ENCODE measurements around the gene PDE10A.
"Not testable (repeated sequence)": the region's sequence is repeated elsewhere in the genome, so short reads cannot be mapped to it uniquely, and the experiment has no call there.

The PDE10A gene

DNA sequence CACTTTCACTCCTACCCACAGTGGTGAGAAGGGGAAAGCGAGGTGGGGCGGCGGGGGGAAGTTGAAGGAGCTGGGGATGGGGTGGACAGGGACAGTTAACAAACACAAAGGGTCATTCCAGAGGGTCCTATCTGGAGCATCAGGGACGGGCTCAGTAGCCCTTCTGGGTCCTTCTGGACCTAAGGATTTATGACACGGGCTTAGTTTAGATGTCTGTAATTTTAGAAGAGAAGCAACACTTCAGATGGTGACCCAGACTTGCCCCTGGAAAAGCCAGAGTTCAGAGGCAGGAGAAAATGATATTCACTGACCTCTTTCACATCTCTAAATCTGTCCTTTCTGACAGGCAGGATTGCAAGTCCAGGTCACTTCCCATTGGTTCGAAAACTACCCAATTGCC is 36.3 kb downstream of the PDE10A start:
- no peak for DNase-seq (ENCODE audit: low read depth in 2 of 2)

DNA sequence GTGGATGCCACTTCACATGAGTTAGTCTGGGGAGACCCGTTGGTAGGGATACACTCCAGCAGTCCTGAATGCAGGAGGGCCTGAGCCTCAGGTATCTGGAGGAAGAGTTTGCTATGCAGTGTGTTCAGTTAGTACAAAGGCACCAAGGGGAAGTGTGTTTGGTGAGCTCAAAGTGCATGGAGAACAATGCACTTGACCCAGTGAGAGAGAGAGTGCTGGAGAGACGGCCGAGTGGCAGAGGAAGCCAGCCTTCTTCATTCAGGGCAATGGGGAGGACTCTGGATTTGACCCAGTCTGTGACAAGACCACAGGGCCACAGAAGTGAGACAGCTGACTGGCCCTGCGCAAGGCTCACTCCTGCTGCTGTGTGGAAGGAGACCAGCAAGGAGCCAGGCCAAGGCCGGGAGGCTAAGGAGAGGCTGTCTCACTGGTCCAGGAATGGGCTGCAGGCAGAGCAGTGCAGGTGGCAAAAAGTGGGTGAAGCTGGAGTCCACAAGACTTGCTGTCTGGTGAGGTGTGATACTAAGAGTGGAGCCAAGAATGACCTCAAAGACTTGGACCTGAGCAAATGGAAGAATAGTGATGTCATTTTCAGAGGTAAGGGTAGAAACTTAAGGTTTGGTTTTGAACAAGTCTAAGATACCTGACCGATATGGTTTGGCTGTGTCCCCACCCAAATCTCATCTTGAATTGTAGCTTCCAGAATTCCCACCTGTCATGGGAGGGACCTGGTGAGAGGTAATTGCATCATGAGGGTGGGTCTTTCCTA is 38.0 kb downstream of the PDE10A start:
- no peak for DNase-seq (ENCODE audit: low read depth in 2 of 2)

DNA sequence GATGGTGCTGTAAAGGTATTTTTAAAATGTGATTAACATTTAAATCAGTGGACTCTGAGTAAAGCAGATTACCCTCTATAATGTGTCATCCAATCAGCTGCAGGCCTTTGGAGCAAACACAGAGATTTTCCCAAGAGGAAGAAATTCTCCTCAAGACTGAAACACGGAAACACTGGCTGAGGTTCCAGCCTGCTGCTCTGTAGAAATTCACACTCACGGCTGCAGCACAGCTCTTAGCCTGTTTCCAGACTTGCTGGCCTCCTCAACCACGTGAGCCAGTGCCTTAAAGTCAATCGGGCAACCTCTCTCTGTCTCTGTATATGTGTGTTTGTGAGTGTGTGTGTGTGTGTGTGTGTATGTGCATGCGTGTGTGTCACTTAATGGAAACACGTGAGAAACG is 41.1 kb downstream of the PDE10A start:
- no peak for DNase-seq (ENCODE audit: low read depth in 2 of 2)

DNA sequence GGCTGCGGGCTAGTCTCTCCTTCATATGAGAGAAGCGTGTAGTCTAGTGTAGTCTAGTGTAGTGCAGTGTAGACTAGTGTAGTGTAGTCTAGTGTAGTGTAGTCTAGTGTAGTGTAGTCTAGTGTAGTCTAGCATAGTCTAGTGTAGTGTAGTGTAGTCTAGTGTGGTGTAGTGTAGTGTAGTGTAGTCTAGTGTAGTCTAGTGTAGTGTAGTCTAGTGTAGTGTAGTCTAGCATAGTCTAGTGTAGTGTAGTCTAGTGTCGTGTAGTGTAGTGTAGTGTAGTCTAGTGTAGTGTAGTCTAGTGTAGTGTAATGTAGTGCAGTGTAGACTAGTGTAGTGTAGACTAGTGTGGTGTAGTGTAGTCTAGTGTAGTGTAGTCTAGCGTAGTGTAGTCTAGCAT is 44.1 kb downstream of the PDE10A start:
- DNase-seq (ENCODE audit: low read depth in 2 of 2) = not testable (repeated sequence)

DNA sequence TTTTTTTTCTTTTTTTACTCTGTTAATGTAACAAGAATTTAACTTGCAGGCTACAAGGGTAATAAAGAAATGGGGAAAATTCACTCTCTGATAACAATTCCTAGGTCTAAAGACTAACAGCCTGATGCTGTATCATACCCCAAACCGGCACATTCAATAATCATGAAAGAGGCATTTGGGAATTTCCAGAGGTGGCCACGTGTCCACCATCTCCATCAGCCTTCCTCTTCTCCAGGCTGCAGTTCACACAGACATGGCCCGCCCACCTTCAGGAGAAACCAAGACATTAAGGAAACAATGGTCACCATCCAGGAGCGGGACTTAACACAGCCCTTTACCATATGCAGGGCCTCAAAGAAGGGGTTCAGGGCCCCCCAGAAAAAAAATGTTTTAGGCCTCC is 44.8 kb downstream of the PDE10A start:
- DNase-seq (ENCODE audit: low read depth in 2 of 2) = no peak

DNA sequence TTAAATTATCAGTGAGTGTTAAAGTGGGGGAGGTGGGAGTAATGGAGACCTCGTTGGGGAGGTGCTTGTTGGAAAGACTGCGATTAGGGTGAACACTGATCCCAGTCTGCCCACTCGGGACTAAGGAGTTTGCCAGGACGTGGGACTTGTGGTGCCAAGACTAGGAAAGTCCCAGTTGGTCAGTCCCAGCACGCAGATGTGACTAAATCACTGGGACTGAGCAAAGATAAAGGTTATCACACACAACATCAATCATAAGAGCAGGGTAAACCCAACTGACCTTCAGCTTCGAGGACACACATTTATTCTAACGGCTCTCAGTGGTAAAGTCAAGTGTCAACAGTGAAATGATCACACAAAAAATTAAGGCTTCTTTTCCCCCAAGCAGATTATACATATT is 45.5 kb downstream of the PDE10A start:
- no peak for DNase-seq (ENCODE audit: low read depth in 2 of 2)

DNA sequence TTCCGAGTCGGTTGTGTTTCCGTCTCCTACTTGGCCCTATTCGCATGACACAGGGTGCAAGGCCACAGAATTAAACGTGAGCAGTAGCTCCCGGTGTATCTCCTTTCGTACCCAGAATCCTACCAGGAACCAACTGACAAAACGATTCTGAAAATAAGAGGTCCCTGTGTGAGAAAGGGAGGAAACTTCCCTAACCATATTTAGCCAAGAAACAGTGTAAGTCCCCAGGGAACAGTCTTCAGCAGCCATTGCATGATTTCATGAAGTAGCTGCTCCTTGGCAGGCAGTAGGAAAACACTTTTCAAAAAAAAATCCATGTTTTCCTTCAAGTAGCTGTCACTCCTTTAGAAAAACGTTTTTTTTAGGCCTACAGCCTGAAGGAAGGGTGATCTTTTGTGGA is 46.9 kb downstream of the PDE10A start:
- DNase-seq (ENCODE audit: low read depth in 2 of 2) = no peak

DNA sequence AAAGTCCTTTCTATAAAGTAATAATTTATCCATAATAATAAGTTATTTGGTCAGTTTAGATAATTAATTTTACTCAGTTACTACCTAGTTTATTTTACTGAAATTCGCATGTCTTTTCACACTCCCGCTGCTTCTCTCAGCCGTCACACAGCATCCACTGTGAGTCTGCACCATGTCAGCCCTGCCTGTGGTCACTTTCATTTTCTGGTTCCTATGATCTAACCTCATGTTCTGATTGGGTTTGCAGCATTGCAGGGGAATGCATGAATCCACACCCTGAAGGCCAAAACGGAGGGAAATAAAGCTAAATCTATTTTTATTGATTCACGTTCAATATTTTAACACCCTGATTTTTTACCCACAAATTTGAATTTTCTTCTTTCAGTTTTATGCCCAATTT is 47.4 kb downstream of the PDE10A start:
- no peak for DNase-seq (ENCODE audit: low read depth in 2 of 2)

DNA sequence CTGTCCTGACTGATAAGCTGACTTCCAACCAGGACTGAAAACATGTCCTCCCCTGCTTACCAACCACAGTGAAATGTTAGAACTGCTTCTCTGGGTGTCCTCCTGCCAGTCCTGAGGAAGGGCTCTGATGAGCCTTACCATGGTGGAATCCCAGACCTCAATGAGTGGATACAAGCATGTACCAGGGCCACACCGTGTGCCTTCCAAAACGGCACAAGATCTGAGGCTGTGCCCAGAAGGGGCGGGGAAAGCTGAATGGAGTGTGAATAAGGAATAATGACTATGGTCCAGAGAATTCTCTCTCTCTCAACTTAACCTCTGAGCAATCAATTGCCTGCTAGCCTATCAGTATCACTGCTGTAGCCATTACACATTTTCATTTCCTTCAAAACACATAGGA is 51.7 kb downstream of the PDE10A start:
- DNase-seq (ENCODE audit: low read depth in 2 of 2) = no peak

DNA sequence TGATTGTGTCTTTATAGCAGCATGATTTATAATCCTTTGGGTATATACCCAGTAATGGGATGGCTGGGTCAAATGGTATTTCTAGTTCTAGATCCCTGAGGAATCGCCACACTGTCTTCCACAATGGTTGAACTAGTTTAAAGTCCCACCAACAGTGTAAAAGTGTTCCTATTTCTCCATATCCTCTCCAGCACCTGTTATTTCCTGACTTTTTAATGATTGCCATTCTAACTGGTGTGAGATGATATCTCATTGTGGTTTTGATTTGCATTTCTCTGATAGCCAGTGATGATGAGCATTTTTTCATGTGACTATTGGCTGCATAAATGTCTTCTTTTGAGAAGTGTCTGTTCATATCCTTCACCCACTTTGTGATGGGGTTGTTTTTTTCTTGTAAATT is 54.5 kb downstream of the PDE10A start:
- not testable (repeated sequence) for DNase-seq (ENCODE audit: low read depth in 2 of 2)

DNA sequence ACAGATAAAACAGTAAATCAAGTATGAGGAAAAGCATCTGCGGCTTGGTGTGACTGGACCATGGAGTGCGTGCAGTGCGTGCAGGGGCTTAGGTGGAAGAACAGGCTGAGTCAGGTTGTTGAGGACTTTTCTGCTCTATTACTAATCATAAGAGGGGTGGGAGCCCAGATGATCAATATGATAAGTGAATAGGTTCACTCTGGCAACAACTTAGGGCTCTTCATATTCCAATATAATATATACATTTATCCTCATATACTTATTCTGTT is 56.4 kb downstream of the PDE10A start:
- no peak for DNase-seq (ENCODE audit: low read depth in 2 of 2)

DNA sequence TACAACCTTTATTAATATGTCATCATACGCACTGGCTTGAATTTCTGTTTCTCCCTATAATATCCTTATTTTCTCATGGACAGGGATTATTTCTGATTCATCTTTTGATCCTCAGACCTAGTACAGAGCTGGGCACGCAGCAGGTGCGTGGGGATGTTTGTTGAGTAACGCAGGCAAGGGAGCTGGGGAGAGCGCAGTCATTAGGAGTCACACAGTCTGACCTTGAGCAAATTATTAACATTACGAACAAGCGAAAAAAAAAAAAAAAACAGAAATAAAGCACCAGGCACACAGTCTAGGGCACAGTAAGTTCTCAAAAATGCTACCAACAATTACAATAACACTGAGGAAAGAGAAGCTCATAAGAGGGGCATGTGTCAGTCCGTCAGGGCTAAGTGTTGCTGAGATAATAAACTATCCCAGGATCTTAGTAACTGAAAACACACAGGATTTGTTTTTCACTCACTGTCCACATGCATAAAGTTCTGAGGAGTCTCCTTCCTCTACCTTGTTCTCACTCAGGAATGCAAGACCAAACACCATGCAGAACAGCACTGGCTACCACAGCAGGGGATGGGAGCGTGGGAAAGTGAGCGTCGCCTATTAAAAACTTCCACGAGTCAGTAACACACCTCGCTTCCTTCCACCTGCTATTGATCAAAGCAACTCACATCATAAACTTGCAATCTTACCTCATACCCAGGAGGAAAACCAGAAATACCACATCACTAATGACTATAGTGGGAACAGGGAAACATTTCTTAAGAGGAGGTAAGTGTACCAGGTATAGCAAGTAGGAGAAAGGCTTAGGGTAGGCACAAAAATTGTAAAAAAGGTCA is 56.9 kb downstream of the PDE10A start:
- no peak for DNase-seq (ENCODE audit: low read depth in 2 of 2)

DNA sequence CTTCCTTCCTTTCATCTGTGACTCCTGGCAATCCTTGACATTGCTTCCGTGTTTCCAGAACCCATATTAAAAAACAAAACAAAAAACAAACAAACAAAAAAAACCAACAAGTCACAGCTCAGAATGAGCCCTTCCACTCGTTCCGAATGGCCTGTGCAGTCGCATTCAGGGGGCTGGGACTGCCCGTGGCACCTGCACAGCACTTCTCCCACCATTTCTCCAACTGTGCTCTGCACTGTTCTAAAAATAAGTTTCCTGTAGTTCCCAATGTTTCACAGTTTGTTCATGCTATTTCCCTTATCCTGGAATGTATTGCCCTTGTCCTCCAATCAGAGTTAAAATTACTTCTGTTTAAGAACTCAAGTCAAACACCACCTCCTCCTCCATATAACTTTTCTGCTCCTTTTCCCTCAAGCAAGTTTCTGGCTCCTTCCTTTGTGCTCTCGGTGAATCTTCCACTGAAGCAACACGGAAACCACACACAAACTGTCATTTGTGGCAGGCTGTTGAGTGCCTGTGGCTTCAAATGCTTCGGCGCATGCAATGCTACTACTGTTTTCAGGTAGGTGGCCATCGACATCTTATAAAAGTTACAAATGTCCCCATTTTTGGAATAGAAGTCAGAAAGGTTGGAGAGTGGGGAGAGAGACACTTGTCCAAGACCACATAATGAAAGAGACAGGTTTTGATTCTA is 57.7 kb downstream of the PDE10A start:
- no peak for DNase-seq (ENCODE audit: low read depth in 2 of 2)

DNA sequence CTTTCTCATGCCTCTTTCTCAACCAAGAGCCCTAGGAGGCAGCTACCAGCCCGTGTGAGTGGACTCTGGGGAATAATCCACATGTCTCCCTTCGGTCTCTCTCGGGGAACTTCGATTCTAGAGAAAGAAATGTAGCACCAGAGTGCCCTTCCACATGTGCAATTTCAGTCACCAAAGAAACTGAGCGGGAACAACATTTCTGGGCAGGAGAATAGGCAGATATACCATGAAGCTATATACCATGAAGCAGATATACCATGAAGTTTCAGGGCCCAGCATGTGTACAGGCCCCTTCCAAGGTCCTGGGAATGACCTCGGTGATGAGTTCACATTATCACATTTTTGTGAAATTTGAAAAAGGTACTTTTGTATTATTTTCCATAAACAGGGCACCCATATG is 60.8 kb downstream of the PDE10A start:
- no peak for DNase-seq (ENCODE audit: low read depth in 2 of 2)

DNA sequence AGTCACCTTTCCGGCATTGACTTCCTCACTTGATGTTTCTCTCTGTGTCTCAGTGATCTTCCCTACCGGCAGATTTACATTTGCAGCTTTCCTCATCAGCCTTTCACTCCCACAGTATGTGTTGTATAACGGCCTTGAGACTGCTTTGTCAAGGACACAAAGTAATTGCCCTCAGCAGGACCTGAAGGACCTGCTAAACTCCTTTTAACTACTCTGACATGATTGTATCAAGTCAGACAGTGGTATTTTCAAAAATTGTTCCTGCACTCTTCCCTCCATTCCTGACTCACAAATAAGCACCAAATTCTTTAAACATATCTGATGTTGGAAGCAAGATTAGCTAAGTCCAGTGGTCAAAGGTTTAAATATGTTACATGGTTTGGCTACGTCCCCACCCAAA is 62.4 kb downstream of the PDE10A start:
- no peak for DNase-seq (ENCODE audit: low read depth in 2 of 2)

DNA sequence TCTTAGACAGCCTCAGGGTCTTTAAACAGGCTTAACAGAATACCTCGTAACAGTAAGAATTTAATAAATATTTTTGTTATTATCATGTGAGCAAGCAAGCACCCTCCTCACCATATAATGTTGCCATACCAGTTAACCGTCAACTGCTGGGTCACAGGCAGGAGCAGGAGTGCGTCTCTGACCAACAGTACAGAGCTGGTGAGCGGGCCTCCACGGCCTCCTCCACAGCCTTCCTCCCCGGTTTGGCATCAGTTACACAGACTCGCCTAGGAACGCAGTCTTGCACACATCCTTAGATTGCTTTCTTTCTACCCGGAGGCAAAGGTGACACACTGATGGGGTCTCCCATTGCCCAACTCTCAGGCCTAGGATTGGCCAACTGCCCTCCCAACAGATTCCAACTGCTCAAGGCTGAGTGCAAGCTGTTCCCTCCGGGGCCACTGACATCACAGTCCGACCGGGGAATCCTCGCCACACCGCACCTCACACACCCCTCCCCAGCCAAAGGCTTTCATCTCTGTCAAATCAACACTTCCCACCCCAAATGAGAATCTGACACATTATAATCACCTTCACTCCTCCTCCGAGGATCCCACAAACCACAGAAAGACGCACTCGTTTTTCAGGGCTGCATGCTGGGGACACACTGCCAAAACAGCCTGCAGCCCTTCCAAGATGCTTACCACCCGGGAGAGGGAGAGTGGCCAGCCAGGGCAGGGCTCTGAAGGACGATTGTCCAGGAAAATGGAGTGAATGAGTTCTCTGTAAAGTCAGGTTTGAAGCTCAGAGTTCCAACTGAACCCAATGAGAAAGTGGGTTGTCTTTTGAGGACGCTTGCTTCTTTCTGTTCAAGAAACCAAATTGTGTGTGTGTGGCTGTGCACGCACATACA is 63.2 kb downstream of the PDE10A start:
- no peak for DNase-seq (ENCODE audit: low read depth in 2 of 2)

DNA sequence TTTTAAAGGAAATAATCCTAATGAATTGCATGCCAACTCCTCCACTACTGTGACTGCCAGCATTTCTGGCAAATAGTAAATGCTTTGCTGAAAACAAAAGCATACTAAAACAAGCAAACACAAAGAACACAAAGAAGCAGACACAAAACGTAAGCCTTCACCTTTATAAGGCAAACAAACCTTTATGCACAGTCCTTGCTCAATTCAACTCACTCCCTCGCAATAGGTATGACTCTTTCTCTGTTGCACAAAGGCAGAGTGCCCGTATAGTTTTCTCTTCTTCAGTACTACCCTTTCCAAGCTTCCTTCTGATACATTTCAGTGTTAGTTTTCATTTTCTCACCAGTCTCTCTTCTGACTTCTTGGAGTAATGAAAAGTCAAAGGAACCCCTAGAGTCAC is 63.9 kb downstream of the PDE10A start:
- DNase-seq (ENCODE audit: low read depth in 2 of 2) = no peak

DNA sequence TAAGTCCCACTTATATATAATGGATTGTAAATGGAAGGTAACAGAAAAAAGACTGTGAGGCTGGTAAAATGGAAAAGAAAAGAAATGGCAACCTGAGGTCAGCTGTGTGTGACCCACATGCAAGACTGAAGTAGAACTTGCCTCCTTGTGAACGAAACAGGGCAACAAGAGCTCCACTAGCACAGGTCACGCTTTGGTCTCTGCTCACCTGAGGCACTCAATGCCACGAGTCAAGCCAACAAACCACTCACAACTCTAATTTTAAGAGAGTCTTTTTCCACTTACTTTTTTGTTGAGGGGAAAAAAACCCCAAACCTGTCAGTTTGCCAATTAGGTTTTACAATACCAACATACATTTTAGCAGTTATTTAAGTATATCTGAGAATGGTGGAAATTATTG is 65.2 kb downstream of the PDE10A start:
- DNase-seq (ENCODE audit: low read depth in 2 of 2) = no peak

DNA sequence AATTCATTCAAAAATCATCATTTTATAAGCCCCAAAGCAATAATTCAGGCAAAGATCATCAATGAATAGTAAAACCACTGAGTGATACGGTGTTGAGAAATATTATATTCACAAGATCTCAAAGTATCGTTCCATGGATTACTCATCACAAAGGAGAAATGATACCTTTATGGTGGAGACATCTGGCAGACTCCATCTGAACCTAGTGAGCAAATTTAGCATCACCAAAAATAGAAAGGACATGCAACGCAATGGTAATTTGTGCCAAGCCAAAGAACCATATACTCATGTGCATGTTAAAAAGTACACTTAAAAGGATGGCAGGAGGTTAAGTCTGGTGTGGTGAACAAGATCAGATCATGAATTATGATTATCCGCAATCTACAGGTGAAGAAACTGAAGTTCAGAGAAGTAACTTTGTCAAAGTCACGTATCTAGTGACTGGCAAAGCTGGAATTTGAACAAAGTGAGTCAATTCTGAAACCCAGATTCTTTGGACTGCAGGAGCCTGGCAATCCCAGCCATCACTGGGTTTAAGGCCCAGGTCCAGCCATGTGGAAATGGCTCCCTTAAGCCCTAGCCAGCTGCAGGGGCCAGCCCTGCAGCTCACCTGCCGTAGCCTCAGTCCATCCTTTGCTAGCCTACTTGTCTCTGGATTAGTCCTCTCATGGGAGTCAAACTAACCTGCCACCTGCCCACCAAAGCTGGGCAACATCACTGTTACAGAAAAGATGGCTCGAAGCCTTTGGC is 68.3 kb downstream of the PDE10A start:
- no peak for DNase-seq (ENCODE audit: low read depth in 2 of 2)

DNA sequence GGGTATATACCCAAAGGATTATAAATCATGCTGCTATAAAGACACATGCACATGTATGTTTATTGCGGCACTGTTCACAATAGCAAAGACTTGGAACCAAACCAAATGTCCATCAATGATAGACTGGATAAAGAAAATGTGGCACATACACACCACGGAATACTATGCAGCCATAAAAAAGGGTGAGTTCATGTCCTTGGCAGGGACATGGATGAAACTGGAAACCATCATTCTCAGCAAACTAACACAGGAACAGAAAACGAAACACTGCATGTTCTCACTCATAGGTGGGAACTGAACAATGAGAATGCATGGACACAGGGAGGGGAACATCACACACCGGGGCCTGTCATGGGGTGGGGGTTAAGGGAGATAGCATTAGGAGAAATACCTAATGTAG is 70.1 kb downstream of the PDE10A start:
- DNase-seq (ENCODE audit: low read depth in 2 of 2) = not testable (repeated sequence)

DNA sequence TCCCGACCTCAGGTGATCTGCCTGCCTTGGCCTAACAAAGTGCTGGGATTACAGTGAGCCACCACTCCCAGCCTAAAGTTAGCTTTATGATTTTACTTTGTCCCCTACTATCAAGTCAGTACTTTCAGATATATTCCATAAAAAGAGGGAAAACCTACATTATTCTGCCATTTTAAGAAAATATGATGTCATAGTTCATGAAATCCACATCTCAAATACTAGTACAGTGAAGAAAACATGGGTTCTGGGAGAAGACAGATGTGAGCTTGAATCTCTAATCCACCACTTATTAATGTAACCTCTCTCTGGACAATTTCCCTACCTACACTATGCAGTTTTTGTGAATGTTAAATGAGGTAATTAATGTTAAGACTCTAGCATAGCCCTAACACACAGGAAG is 74.5 kb downstream of the PDE10A start:
- DNase-seq (ENCODE audit: low read depth in 2 of 2) = no peak

Measured in stimulated activated CD4-positive, alpha-beta T cell treated with anti-CD3 and anti-CD28 coated beads, Interleukin-4, amount 100 ng/mL, for 48 hours (primary cell).